Mesendoderm (in vitro differentiated cells): ENCODE results near the gene PRSS23. TPM values are rescaled to one million over a fixed set of nuclear protein-coding genes. Genes with fewer than 3 reads are reported as not detected.

Experiments
- DNase-seq: peaks from one replicate; pipeline ENCODE4 v3.0.0; 2013
- H2AK5ac ChIP-seq: 2 replicates; pipeline ENCODE4 v1.6.1; 2013; ENCODE audit warnings: low read length, inconsistent platforms
- H2BK120ac ChIP-seq: 2 replicates; pipeline ENCODE4 v1.6.1; 2013; ENCODE audit warnings: low read depth, mild to moderate bottlenecking, low read length, moderate library complexity, mixed read lengths
- H2BK15ac ChIP-seq: replicated peaks from 2 replicates; pipeline ENCODE4 v1.6.1; 2013; ENCODE audit warnings: low read depth, mild to moderate bottlenecking, moderate library complexity
- H2BK5ac ChIP-seq: 2 replicates; pipeline ENCODE4 v1.6.1; 2013; ENCODE audit warnings: low read length, inconsistent platforms
- H3K18ac ChIP-seq: 2 replicates; pipeline ENCODE4 v1.6.1; 2013; ENCODE audit warnings: mild to moderate bottlenecking, low read length, mixed read lengths
- H3K23ac ChIP-seq: one replicate; pipeline ENCODE4 v1.6.1; 2013; ENCODE audit warnings: low read length
- H3K27ac ChIP-seq: 2 replicates; pipeline ENCODE4 v1.5.1; 2013; ENCODE audit warnings: low read depth, mild to moderate bottlenecking, inconsistent platforms, low read length, moderate library complexity
- H3K27me3 ChIP-seq: 2 replicates; pipeline ENCODE4 v1.6.1; 2013; ENCODE audit warnings: low read length, control low read depth, mild to moderate bottlenecking, inconsistent platforms; ENCODE audit not compliant: insufficient read depth, poor library complexity
- H3K36me3 ChIP-seq: 2 replicates; pipeline ENCODE4 v1.6.1; 2013; ENCODE audit warnings: low read length, inconsistent platforms; ENCODE audit not compliant: control insufficient read depth, insufficient read depth
- H3K4ac ChIP-seq: one replicate; pipeline ENCODE4 v1.6.1; 2013; ENCODE audit warnings: low read depth, mild to moderate bottlenecking, low read length, moderate library complexity
- H3K4me1 ChIP-seq: 2 replicates; pipeline ENCODE4 v1.6.1; 2013; ENCODE audit warnings: low read depth, low read length, inconsistent platforms; ENCODE audit not compliant: control insufficient read depth
- H3K4me2 ChIP-seq: 2 replicates; pipeline ENCODE4 v1.6.1; 2013; ENCODE audit warnings: low read length
- H3K4me3 ChIP-seq: 2 replicates; pipeline ENCODE4 v1.5.1; 2013; ENCODE audit warnings: mild to moderate bottlenecking, low read length
- H3K56ac ChIP-seq: one replicate; pipeline ENCODE4 v1.6.1; 2013; ENCODE audit warnings: low read length
- H3K79me1 ChIP-seq: 2 replicates; pipeline ENCODE4 v1.6.1; 2013; ENCODE audit warnings: low read length, inconsistent platforms
- H3K79me2 ChIP-seq: 2 replicates; pipeline ENCODE4 v1.6.1; 2013; ENCODE audit warnings: mild to moderate bottlenecking, low read length; ENCODE audit not compliant: control insufficient read depth, insufficient read depth
- H3K9ac ChIP-seq: 2 replicates; pipeline ENCODE4 v1.6.1; 2013; ENCODE audit warnings: low read length, inconsistent platforms
- H4K5ac ChIP-seq: one replicate; pipeline ENCODE4 v1.6.1; 2013; ENCODE audit warnings: low read length
- H4K8ac ChIP-seq: one replicate; pipeline ENCODE4 v1.6.1; 2013; ENCODE audit warnings: low read depth, mild to moderate bottlenecking, control low read depth, low read length, moderate library complexity
- WGBS: extraction: QIAGEN DNeasy Blood & Tissue Kit; methylation state at CpG from one replicate; pipeline ENCODE4 v1.1.7; 2013; ENCODE audit warnings: low lambda C conversion rate, missing lambda C conversion rate; ENCODE audit not compliant: insufficient coverage; ENCODE audit errors: extremely low coverage; 5-methylcytosine and 5-hydroxymethylcytosine counted together
- polyA plus RNA-seq, 2 experiments: library from polyadenylated mRNA; stranded (reverse); fragments of 200-250 nt; gene quantifications; one replicate each; pipeline ENCODE4 v1.2.3, GENCODE V29; 2013

Gene PRSS23, protein sequence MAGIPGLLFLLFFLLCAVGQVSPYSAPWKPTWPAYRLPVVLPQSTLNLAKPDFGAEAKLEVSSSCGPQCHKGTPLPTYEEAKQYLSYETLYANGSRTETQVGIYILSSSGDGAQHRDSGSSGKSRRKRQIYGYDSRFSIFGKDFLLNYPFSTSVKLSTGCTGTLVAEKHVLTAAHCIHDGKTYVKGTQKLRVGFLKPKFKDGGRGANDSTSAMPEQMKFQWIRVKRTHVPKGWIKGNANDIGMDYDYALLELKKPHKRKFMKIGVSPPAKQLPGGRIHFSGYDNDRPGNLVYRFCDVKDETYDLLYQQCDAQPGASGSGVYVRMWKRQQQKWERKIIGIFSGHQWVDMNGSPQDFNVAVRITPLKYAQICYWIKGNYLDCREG
- polyA plus RNA-seq (2013, experiment 1 of 2): 3.9 TPM
- polyA plus RNA-seq (2013, experiment 2 of 2): 4.1 TPM

DNA sequence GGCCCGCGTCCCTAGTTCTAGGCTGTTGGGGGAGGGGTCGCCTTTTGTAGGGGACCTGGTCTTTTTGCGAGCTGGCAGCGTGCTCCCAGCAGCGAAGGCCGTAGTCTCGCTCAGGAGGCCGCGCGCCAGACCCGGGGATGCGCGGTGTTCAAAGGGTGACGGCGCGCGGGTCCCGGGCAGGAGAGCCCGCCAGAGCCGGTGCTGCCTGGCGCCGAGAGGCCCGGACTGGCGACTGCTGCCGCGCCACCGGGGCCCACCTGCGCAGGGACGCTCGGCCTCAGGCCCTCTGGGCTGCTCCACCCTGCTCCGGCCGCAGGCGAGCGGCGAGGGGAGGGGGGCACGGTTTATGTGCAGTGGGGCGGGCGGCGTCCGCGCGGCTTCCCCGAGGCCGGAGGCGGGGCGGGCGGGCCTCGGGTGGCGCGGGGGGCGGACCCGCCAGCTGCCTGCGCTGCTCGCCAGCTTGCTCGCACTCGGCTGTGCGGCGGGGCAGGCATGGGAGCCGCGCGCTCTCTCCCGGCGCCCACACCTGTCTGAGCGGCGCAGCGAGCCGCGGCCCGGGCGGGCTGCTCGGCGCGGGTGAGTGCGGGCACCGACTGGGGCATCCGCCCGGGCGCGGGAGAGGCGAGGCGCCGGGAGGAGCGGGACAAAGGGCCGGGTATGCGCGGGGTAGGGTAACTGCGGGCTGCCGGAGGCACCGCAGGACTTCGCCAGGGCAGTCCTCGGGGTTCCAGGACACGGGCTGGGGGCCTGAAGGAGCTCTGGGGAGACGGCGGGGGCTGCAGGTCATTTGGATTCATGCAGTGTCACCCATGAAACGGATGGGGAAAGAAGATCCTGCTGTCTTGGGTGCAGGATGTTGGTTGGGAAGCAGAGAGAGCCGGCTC is at the start of gene PRSS23:
PRSS23 (plus strand) TSS at position 467 of the 884 bp plus-strand sequence. CDS start 7,102 bp downstream, outside the sequence.
- Histone ChIP-seq H4K5ac (no peak within 1 kb of the TSS), H3K4me1 (peaks cover 5% of the 10 kb centered on the region), H2AK5ac (no peak within 1 kb of the TSS), H3K9ac (peak within 1 kb of the TSS; percentile 65), H3K36me3 (no peaks in the 10 kb centered on the region), H3K4me2 (peak within 1 kb of the TSS; percentile 52), H3K4ac (no peak within 1 kb of the TSS), H3K56ac (peak within 1 kb of the TSS; percentile 78), H2BK15ac (no peak within 1 kb of the TSS), H3K79me1 (no peaks in the 10 kb centered on the region), H2BK120ac (no peak within 1 kb of the TSS), H3K79me2 (no peaks in the 10 kb centered on the region), H3K18ac (peak within 1 kb of the TSS; percentile 42), H4K8ac (no peak within 1 kb of the TSS), H3K23ac (no peak within 1 kb of the TSS), H3K4me3 (peak within 1 kb of the TSS; percentile 20), H3K27ac (no peak within 1 kb of the TSS), H3K27me3 (peaks cover 2% of the 10 kb centered on the region), H2BK5ac (no peak within 1 kb of the TSS)
- peak; percentile 68 for DNase-seq
- WGBS: no CpG with 5 or more reads among the region's 97 CpGs

- WGBS: no CpG with 5 or more reads among the region's 3 CpGs
- Histone ChIP-seq H3K4me1 (no peaks in the 10 kb centered on the region), H3K27me3 (no peaks in the 10 kb centered on the region), H3K36me3 (no peaks in the 10 kb centered on the region), H4K5ac (no peak overlapping the region), H2BK15ac (no peak overlapping the region), H3K23ac (no peak overlapping the region), H3K27ac (no peak overlapping the region), H3K4me2 (no peak overlapping the region), H3K79me1 (no peaks in the 10 kb centered on the region), H3K4ac (no peak overlapping the region), H3K18ac (no peak overlapping the region), H2BK120ac (no peak overlapping the region), H2AK5ac (no peak overlapping the region), H3K4me3 (no peak overlapping the region), H3K9ac (no peak overlapping the region), H2BK5ac (no peak overlapping the region), H3K79me2 (no peaks in the 10 kb centered on the region), H3K56ac (no peak overlapping the region), H4K8ac (no peak overlapping the region)
- DNase-seq: no peak
Observed at GRCh38 chr11:86753459-86753858, 46.9 kb upstream of the PRSS23 start.

GRCh38 chr11:86755146-86755545 is 45.2 kb upstream of the PRSS23 start:
- H3K36me3 ChIP-seq: no peaks in the 10 kb centered on the region

DNA sequence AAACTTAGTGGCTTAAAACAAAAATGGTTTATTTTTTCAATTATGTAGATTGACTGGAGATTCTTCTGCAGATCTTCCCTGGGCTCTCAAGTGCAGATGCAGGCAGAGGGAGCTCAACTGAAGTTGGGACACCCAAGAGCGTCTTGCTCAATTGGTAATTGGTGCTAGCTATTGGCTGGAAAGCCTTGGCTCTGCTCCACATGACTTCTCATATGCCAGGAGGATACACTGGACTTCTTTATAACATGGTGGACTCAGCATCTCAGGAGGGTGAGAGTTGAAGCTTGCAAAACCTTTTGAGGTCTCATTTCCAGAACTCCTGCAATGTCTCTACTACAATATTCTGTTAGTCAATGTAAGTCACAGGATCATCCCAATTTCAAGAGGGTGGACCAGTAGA is 42.2 kb upstream of the PRSS23 start:
- Histone ChIP-seq H3K4me2 (no peak overlapping the region), H2BK5ac (no peak overlapping the region), H4K5ac (no peak overlapping the region), H3K18ac (no peak overlapping the region), H2BK120ac (no peak overlapping the region), H2BK15ac (no peak overlapping the region), H3K4ac (no peak overlapping the region), H3K4me1 (no peaks in the 10 kb centered on the region), H3K79me2 (no peaks in the 10 kb centered on the region), H3K27me3 (no peaks in the 10 kb centered on the region), H3K36me3 (no peaks in the 10 kb centered on the region), H3K56ac (no peak overlapping the region), H4K8ac (no peak overlapping the region), H3K4me3 (no peak overlapping the region), H3K79me1 (no peaks in the 10 kb centered on the region), H3K27ac (no peak overlapping the region), H3K23ac (no peak overlapping the region), H3K9ac (no peak overlapping the region), H2AK5ac (no peak overlapping the region)
- no peak for DNase-seq
- no CpG with 5 or more reads among the region's 1 CpG for WGBS

More at GRCh38 chr11:86755146-86755545, 45.2 kb upstream of the PRSS23 start:
- no peak overlapping the region for H3K56ac ChIP-seq
- H3K4me3 ChIP-seq: no peak overlapping the region
- no peak overlapping the region for H3K9ac ChIP-seq
- H2BK15ac ChIP-seq: no peak overlapping the region
- no peak overlapping the region for H3K23ac ChIP-seq
- no peak overlapping the region for H2AK5ac ChIP-seq
- no peak overlapping the region for H2BK120ac ChIP-seq
- no peaks in the 10 kb centered on the region for H3K79me2 ChIP-seq
- no peaks in the 10 kb centered on the region for H3K27me3 ChIP-seq
- no peak for DNase-seq
- no peak overlapping the region for H3K27ac ChIP-seq
- H3K4me2 ChIP-seq: no peak overlapping the region
- H3K18ac ChIP-seq: no peak overlapping the region
- no peaks in the 10 kb centered on the region for H3K79me1 ChIP-seq
- H3K4me1 ChIP-seq: no peaks in the 10 kb centered on the region
- no peak overlapping the region for H4K8ac ChIP-seq
- no peak overlapping the region for H4K5ac ChIP-seq
- no peak overlapping the region for H2BK5ac ChIP-seq
- no peak overlapping the region for H3K4ac ChIP-seq

- Histone ChIP-seq H3K4me1 (peaks cover 2% of the 10 kb centered on the region), H3K27me3 (no peaks in the 10 kb centered on the region), H2BK5ac (no peak overlapping the region), H2BK120ac (no peak overlapping the region), H3K4me2 (no peak overlapping the region), H3K9ac (no peak overlapping the region), H3K4me3 (no peak overlapping the region), H3K4ac (no peak overlapping the region), H4K8ac (no peak overlapping the region), H4K5ac (no peak overlapping the region), H3K36me3 (no peaks in the 10 kb centered on the region), H3K27ac (no peak overlapping the region), H3K18ac (no peak overlapping the region), H2BK15ac (no peak overlapping the region), H2AK5ac (no peak overlapping the region), H3K79me1 (no peaks in the 10 kb centered on the region), H3K56ac (no peak overlapping the region), H3K23ac (no peak overlapping the region), H3K79me2 (no peaks in the 10 kb centered on the region)
- WGBS: no CpG with 5 or more reads among the region's 1 CpG
- DNase-seq: no peak
Observed at GRCh38 chr11:86760577-86760976, 39.8 kb upstream of the PRSS23 start.
